T-cell (primary cell): ENCODE results near the gene COBL. TPM values are rescaled to one million over a fixed set of nuclear protein-coding genes. Genes with fewer than 3 reads are reported as not detected.
A peak's percentile ranks its signal among the peaks of the same experiment; 100 is the strongest.
"Not testable (repeated sequence)": the region's sequence is repeated elsewhere in the genome, so short reads cannot be mapped to it uniquely, and the experiment has no call there.

Experiments used
- ATAC-seq, 4 experiments: fragments of 200-7000 bp in 3 of 4; fragments of 150-1000 bp in 1 of 4; cut with Tn5 transposase; replicated peaks in 1 of 4; 1 replicate in 3 of 4; 2 replicates in 1 of 4; pipeline ENCODE4 v1.10.0; 2021; ENCODE audit warnings: moderate library complexity in 3 of 4, mild to moderate bottlenecking in 2 of 4, moderate number of reproducible peaks in 1 of 4
- CTCF ChIA-PET, 2 donors: fragments of 300-600 bp; sonication (Branson Sonifier 250); formaldehyde crosslinking; loops; one replicate each; lab custom pipeline; 2022; ENCODE audit warnings: antibody characterized with exemption in 2 of 2; lab: Charles Lee
- POLR2A ChIA-PET, 2 donors: fragments of 300-600 bp; sonication (Branson Sonifier 250); formaldehyde crosslinking; loops; one replicate each; lab custom pipeline; 2022; ENCODE audit warnings: antibody characterized with exemption in 2 of 2; lab: Charles Lee
- DNase-seq, 35 experiments: peaks; one replicate each; pipeline versions ENCODE4 v3.0.0 to v3.0.0-alpha.2; 2013 to 2023
- H3K27ac ChIP-seq: one replicate; pipeline ENCODE4 v1.5.1; 2013; ENCODE audit warnings: low read length
- H3K27me3 ChIP-seq, 2 experiments: replicated peaks in 1 of 2; 1 replicate in 1 of 2; 2 replicates in 1 of 2; pipeline versions ENCODE4 v1.6.1 to v1.7.0; 2013; ENCODE audit warnings: low read length in 1 of 2, mixed read lengths in 1 of 2; ENCODE audit not compliant: control insufficient read depth in 2 of 2, insufficient read depth in 2 of 2; ENCODE audit errors: extremely low read depth in 1 of 2
- H3K36me3 ChIP-seq, 2 donors: 1 replicate in 1 of 2; 2 replicates in 1 of 2; pipeline versions ENCODE4 v1.6.1 to v1.7.0; 2013; ENCODE audit warnings: low read length in 1 of 2; ENCODE audit not compliant: control insufficient read depth in 2 of 2, insufficient read depth in 1 of 2; ENCODE audit errors: extremely low read depth in 1 of 2
- H3K4me1 ChIP-seq, 2 experiments: 1 replicate in 1 of 2; 2 replicates in 1 of 2; pipeline versions ENCODE4 v1.6.1 to v1.7.0; 2013; ENCODE audit warnings: low read length in 2 of 2, mixed read lengths in 1 of 2; ENCODE audit not compliant: insufficient read depth in 2 of 2, control insufficient read depth in 1 of 2; ENCODE audit errors: extremely low read depth in 1 of 2
- H3K4me3 ChIP-seq, 2 donors: 1 replicate in 1 of 2; 2 replicates in 1 of 2; pipeline versions ENCODE4 v1.5.1 to v1.7.0; 2013; ENCODE audit warnings: mild to moderate bottlenecking in 2 of 2, low read length in 1 of 2, moderate library complexity in 1 of 2; ENCODE audit not compliant: control insufficient read depth in 1 of 2; ENCODE audit errors: extremely low read depth in 1 of 2
- H3K9me3 ChIP-seq: 2 replicates; pipeline ENCODE4 v1.7.0; 2013
- H3K27ac Mint-ChIP-seq, 2 donors: one replicate each; pipeline ENCODE4 v1.8.0; 2020 to 2021; ENCODE audit warnings: mild to moderate bottlenecking in 2 of 2, mixed read lengths in 2 of 2
- H3K27me3 Mint-ChIP-seq, 2 donors: one replicate each; pipeline ENCODE4 v1.8.0; 2021 to 2022; ENCODE audit warnings: mixed read lengths in 2 of 2
- H3K36me3 Mint-ChIP-seq: one replicate; pipeline ENCODE4 v1.8.0; 2021; ENCODE audit warnings: mixed read lengths
- H3K4me1 Mint-ChIP-seq, 3 donors: one replicate each; pipeline ENCODE4 v1.8.0; 2020 to 2022; ENCODE audit warnings: mixed read lengths in 3 of 3, mild to moderate bottlenecking in 1 of 3
- H3K4me3 Mint-ChIP-seq, 3 donors: one replicate each; pipeline ENCODE4 v1.8.0; 2020 to 2022; ENCODE audit warnings: mild to moderate bottlenecking in 3 of 3, mixed read lengths in 3 of 3, moderate library complexity in 3 of 3
- H3K9me3 Mint-ChIP-seq, 3 donors: one replicate each; pipeline ENCODE4 v1.8.0; 2020 to 2022; ENCODE audit warnings: mixed read lengths in 3 of 3
- WGBS: methylation state at CpG from one replicate; pipeline ENCODE4 v1.1.5; 2013; ENCODE audit warnings: missing lambda C conversion rate; ENCODE audit not compliant: insufficient coverage; 5-methylcytosine and 5-hydroxymethylcytosine counted together
- total RNA-seq, 35 experiments: library from RNA in 6 of 35; stranded (reverse) in 6 of 35; fragments of 120-200 nt in 1 of 35; gene quantifications; one replicate each; pipeline versions ENCODE4 v1.2.1 to v1.2.4 and lab custom pipeline; 2013 to 2026

Gene COBL
- total RNA-seq, 5 donors from 2014 or later (not counting 1 experiment from before 2014, with no cell fraction given): 0.07 to 0.26 (median 0.17) TPM; not detected in 1

GRCh38 chr7:51213618-51214017 lies 103.0 kb downstream of the COBL start:
- POLR2A ChIA-PET: no interaction called here
- Histone ChIP-seq H3K36me3 (no peaks in the 10 kb centered on the region), H3K9me3 (no peaks in the 10 kb centered on the region), H3K4me3 (no peak overlapping the region), H3K27ac (no peak overlapping the region), H3K27me3 (no peaks in the 10 kb centered on the region), H3K4me1 (no peaks in the 10 kb centered on the region)
- Mint-ChIP-seq H3K4me1 (no peaks in the 10 kb centered on the region), H3K36me3 (no peaks in the 10 kb centered on the region), H3K4me3 (no peak overlapping the region), H3K27me3 (peaks cover 0 to 4% of the 10 kb centered on the region in 2 donors), H3K9me3 (no peaks in the 10 kb centered on the region), H3K27ac (no peak overlapping the region)
- DNase-seq (peak in 1 of 35 experiments; percentile 5), ATAC-seq (no peak)
- WGBS: 82% methylated on average over 3 of the region's 9 CpGs
- CTCF ChIA-PET: interaction anchor here in 1 of 2 donors (0.6 kb wide), 1 partner anchor 60 kb away, joined by 3 read pairs; no protein-coding TSS in a partner anchor

DNA sequence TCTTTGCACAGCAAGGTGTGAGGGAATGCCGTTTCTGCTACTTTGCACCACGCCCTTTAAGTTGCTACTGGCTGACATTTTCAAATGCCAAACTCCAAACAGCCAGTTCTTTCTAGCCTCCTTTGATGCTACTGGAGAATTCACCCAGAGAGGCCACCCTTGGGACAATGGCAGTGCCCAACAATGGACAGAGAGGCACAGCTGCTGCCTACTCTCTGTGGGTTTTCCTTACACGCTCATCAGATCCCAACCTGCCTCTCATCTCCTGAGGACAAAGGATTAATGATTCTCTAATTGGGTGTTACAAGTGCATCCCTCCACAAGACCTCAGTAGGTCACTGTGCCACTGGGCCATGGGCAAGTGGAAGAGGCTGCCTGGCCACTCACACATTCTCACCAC lies 105.8 kb downstream of the COBL start:
- no peaks in the 10 kb centered on the region for H3K36me3 Mint-ChIP-seq
- no peak for ATAC-seq
- Histone ChIP-seq H3K9me3 (no peaks in the 10 kb centered on the region), H3K4me3 (no peak overlapping the region), H3K27me3 (no peaks in the 10 kb centered on the region), H3K4me1 (no peaks in the 10 kb centered on the region), H3K27ac (no peak overlapping the region), H3K36me3 (no peaks in the 10 kb centered on the region)
- H3K27me3 Mint-ChIP-seq: peaks cover 0 to 4% of the 10 kb centered on the region in 2 donors
- no peak overlapping the region for H3K27ac Mint-ChIP-seq
- DNase-seq: no peak
- WGBS: 83% methylated on average over 1 of the region's 3 CpGs
- ChIA-PET POLR2A (no interaction called here), CTCF (no interaction called here)
- H3K9me3 Mint-ChIP-seq: peaks cover 0 to 2% (median 2%) of the 10 kb centered on the region in 3 donors
- no peak overlapping the region for H3K4me3 Mint-ChIP-seq
- H3K4me1 Mint-ChIP-seq: no peaks in the 10 kb centered on the region

DNA sequence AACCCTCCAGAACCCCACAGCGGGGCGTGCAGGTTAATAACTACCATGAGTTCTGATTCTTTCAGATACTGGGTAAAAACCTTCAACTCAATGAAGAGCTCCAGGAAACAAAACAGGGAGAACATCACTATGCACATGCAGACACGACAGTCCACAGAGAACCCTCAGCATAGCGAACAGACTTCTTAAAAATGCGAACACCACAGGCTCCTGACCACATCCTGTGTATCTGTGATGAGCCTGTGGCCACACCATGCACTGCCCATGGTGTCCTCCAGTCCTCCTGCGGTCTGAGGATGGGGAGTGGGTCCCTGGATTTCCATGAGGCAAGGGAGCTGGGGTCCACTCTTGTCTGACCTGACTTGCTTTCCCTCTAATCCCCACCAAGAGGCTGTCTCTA lies 107.2 kb downstream of the COBL start:
- peaks cover 0 to 4% of the 10 kb centered on the region in 2 donors for H3K27me3 Mint-ChIP-seq
- no peaks in the 10 kb centered on the region for H3K27me3 ChIP-seq
- H3K27ac Mint-ChIP-seq: no peak overlapping the region
- no peaks in the 10 kb centered on the region for H3K4me1 Mint-ChIP-seq
- ATAC-seq (no peak), DNase-seq (no peak)
- no peak overlapping the region for H3K27ac ChIP-seq
- ChIA-PET POLR2A (no interaction called here), CTCF (no interaction called here)
- H3K4me3 Mint-ChIP-seq: no peak overlapping the region
- H3K4me3 ChIP-seq: no peak overlapping the region
- no peaks in the 10 kb centered on the region for H3K36me3 Mint-ChIP-seq
- no peaks in the 10 kb centered on the region for H3K36me3 ChIP-seq
- 60% methylated on average over 2 of the region's 6 CpGs for WGBS
- no peaks in the 10 kb centered on the region for H3K9me3 ChIP-seq
- H3K4me1 ChIP-seq: no peaks in the 10 kb centered on the region
- H3K9me3 Mint-ChIP-seq: peaks cover 0 to 6% (median 2%) of the 10 kb centered on the region in 3 donors

GRCh38 chr7:51208125-51208524 lies 108.5 kb downstream of the COBL start:
- H3K27ac Mint-ChIP-seq, H3K9me3 ChIP-seq, H3K36me3 ChIP-seq, H3K27ac ChIP-seq, H3K27me3 ChIP-seq, H3K4me3 Mint-ChIP-seq, H3K4me1 Mint-ChIP-seq, H3K27me3 Mint-ChIP-seq, CTCF ChIA-PET, DNase-seq, H3K36me3 Mint-ChIP-seq, ATAC-seq, POLR2A ChIA-PET, H3K4me3 ChIP-seq, H3K4me1 ChIP-seq: not testable (repeated sequence)
- H3K9me3 Mint-ChIP-seq: peaks cover 0 to 11% (median 8%) of the 10 kb centered on the region in 3 donors
- 91% methylated on average over 5 of the region's 30 CpGs for WGBS

- WGBS: 14% methylated on average over 1 of the region's 1 CpG
- H3K27me3 Mint-ChIP-seq: peaks cover 27 to 41% of the 10 kb centered on the region in 2 donors
- H3K27me3 ChIP-seq: peaks cover 0 to 5% of the 10 kb centered on the region in 2 experiments
- no peak overlapping the region for H3K4me3 ChIP-seq
- no peak for ATAC-seq
- no peaks in the 10 kb centered on the region for H3K36me3 Mint-ChIP-seq
- no peak for DNase-seq
- no peak overlapping the region for H3K27ac Mint-ChIP-seq
- no peaks in the 10 kb centered on the region for H3K4me1 Mint-ChIP-seq
- CTCF ChIA-PET: no interaction called here
- H3K9me3 ChIP-seq: no peaks in the 10 kb centered on the region
- no peaks in the 10 kb centered on the region for H3K4me1 ChIP-seq
- no peak overlapping the region for H3K4me3 Mint-ChIP-seq
- no peak overlapping the region for H3K27ac ChIP-seq
- H3K9me3 Mint-ChIP-seq: peaks cover 5 to 14% (median 7%) of the 10 kb centered on the region in 3 donors
- POLR2A ChIA-PET: no interaction called here
- H3K36me3 ChIP-seq: no peaks in the 10 kb centered on the region
Measured at GRCh38 chr7:51198654-51199053, 118.0 kb downstream of the COBL start.

DNA sequence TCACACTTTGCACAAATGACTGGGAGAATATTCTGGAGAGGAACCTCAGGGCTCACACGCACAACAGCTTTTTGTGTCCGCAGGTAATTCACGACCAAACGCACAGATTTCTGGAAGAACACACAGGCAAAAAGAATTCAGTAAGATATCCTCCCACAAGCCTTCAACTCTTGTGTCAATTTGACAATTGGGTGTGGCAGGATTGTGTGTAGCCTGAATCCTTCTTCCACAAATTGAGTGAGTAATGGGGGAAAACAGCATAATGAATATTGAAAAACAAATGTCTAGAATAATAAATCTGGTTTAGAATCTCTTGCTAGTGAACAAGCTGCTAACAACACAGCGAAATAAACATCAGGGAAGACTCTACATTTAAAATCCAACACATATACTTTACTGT lies 125.6 kb downstream of the COBL start:
- CTCF ChIA-PET: interaction anchor here in 1 of 2 donors (0.6 kb wide), 1 partner anchor 30 kb away, joined by 3 read pairs; no protein-coding TSS in a partner anchor
- WGBS: 100% methylated on average over 1 of the region's 5 CpGs
- Mint-ChIP-seq H3K4me1 (no peaks in the 10 kb centered on the region), H3K4me3 (no peak overlapping the region), H3K36me3 (no peaks in the 10 kb centered on the region), H3K27me3 (peaks cover 4 to 5% of the 10 kb centered on the region in 2 donors), H3K27ac (no peak overlapping the region), H3K9me3 (no peaks in the 10 kb centered on the region)
- POLR2A ChIA-PET: no interaction called here
- ATAC-seq (no peak), DNase-seq (no peak)
- H3K4me3 ChIP-seq: no peak overlapping the region
- no peak overlapping the region for H3K27ac ChIP-seq
- H3K36me3 ChIP-seq: no peaks in the 10 kb centered on the region
- no peaks in the 10 kb centered on the region for H3K4me1 ChIP-seq
- no peaks in the 10 kb centered on the region for H3K9me3 ChIP-seq
- no peaks in the 10 kb centered on the region for H3K27me3 ChIP-seq

DNA sequence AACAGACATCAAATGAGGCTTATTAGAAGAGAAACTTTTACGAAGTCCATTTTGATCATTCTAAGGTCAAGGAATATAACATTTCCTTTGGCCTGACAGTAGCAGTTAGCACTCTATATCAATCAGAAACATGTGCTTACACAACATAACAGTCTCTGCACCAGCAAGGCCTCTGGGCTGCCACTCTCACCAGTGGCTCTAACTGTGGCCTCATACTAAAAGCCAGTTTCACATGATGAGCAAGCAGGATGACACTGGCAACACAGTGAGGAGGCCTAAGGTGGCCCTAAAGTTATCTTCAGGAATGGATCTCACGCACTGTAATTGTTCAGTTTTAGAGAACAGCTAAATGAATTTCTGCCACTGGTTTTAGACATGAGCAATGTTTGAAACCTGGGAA lies 126.8 kb downstream of the COBL start:
- CTCF ChIA-PET: no interaction called here
- no peaks in the 10 kb centered on the region for H3K9me3 ChIP-seq
- no peak for DNase-seq
- POLR2A ChIA-PET: no interaction called here
- H3K4me3 ChIP-seq: no peak overlapping the region
- Mint-ChIP-seq H3K9me3 (no peaks in the 10 kb centered on the region), H3K27me3 (no peaks in the 10 kb centered on the region), H3K36me3 (no peaks in the 10 kb centered on the region), H3K4me1 (no peaks in the 10 kb centered on the region), H3K4me3 (no peak overlapping the region), H3K27ac (no peak overlapping the region)
- ATAC-seq: no peak
- no peak overlapping the region for H3K27ac ChIP-seq
- WGBS: 96% methylated on average over 2 of the region's 2 CpGs
- H3K27me3 ChIP-seq: peaks cover 0 to 2% of the 10 kb centered on the region in 2 experiments
- no peaks in the 10 kb centered on the region for H3K36me3 ChIP-seq
- no peaks in the 10 kb centered on the region for H3K4me1 ChIP-seq
